AG20443 (cell line): ENCODE results near the gene LDLRAD4.

Source experiments
- DNase-seq: peaks from one replicate; pipeline ENCODE4 v3.0.0; 2012; ENCODE audit warnings: low spot score, mixed read lengths

LDLRAD4 gene

DNA sequence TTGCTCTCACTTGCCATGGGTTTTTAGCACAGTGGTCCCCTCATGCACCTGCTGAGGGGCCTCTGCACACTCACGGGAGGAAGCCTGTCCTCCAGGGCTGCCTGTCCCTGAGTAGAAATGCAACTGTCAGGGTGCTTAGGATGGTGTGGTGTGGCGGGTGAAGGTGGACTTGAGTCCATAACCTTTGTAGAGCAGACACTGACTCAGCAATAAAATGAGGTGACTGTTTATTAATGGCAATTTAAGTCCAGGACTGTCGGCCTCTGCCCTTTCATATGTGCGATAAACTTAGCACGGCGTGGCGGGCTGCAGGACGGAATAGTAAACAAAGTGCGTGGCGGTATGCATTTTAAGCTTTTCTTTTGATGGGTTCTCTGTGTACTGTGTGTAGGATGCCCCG, 188.2 kb downstream of the LDLRAD4 start:
- DNase-seq = no peak

GRCh38 chr18:13407484-13407883, 188.9 kb downstream of the LDLRAD4 start:
- DNase-seq = no peak

- no peak for DNase-seq
Measured at GRCh38 chr18:13409026-13409425, 190.5 kb downstream of the LDLRAD4 start.

DNA sequence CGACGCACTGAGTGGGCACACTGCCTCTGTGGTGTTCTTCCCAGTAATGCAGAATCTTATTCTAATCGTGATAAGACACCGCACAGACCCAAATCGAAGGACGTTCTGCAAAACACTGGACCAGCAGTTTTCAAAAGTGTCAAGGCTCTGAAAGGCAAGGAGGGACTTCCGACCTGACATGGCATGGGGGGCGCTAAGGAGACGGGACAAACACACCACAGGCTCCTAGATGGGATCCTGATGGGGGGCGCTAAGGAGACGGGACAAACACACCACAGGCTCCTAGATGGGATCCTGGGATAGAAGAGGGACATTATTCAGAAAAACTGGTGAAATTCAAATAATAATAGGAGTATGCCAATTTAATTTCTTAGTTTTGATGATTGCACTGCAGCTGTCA, 191.4 kb downstream of the LDLRAD4 start:
- no peak for DNase-seq

DNA sequence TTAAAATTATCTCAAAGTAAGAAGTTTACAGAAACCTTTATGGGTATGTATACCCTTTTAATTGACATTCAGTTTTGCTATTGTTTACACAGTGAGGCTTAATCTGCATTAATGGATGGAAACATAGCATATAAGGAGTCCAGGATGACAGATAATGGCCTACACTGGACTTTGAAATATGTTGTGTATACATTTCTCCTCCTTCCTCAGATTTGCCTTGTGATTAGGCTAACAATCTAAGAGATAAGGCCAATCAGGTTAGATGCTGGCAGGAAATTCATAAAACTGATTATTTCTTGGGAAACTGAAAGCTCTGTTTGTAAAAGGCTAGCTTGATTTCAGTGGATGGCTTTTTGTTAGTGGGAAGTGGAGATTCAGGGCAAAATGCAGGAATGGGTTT, 191.9 kb downstream of the LDLRAD4 start:
- DNase-seq = no peak

GRCh38 chr18:13412017-13412416, 193.5 kb downstream of the LDLRAD4 start:
- DNase-seq = no peak

DNA sequence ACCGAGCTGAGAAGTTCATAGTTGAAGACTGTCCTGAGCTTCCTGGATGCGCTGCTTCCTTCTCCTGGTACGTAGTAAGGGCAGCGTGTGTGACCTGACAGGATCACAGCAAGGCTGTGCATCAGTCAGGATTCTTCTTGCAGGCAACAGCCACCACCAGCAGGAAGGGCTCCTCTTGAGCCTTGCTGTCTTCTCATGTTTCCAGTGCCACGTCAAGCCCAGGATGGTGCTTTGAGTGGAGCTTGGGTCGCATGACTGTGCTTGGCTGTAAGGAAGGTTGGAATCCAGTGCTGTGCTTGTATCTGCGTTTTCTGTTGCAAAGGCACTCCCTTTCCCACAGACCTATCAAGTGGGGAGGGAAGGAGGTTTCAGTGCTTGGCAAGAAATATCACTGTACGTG, 194.3 kb downstream of the LDLRAD4 start:
- no peak for DNase-seq

GRCh38 chr18:13414102-13414501, 195.5 kb downstream of the LDLRAD4 start:
- no peak for DNase-seq

- no peak for DNase-seq
Measured at GRCh38 chr18:13414521-13414920, 196.0 kb downstream of the LDLRAD4 start.

GRCh38 chr18:13415736-13416135, 197.2 kb downstream of the LDLRAD4 start:
- DNase-seq = no peak

DNA sequence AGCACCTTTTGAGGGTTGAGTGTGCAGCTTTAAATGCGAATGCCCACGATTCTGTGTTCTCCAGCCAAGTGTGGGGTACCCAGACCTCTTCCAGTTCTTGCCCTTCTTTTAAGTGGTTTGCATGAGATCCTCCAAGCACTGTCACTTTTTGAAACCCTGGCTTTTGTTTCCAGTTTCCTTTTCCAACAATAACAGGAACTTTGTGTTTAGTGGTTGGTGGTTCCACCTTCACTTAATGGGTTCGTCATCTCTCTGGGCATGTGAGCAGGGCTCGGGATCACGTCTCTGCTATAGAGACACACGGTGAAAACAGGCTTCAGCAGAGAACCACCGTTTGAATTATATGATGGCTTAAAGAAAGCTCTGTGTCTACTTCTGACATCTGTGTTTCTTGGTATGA, 197.6 kb downstream of the LDLRAD4 start:
- no peak for DNase-seq

GRCh38 chr18:13416848-13417247, 198.3 kb downstream of the LDLRAD4 start:
- no peak for DNase-seq

GRCh38 chr18:13418013-13418710, 199.6 kb downstream of the LDLRAD4 start:
- DNase-seq = no peak

DNA sequence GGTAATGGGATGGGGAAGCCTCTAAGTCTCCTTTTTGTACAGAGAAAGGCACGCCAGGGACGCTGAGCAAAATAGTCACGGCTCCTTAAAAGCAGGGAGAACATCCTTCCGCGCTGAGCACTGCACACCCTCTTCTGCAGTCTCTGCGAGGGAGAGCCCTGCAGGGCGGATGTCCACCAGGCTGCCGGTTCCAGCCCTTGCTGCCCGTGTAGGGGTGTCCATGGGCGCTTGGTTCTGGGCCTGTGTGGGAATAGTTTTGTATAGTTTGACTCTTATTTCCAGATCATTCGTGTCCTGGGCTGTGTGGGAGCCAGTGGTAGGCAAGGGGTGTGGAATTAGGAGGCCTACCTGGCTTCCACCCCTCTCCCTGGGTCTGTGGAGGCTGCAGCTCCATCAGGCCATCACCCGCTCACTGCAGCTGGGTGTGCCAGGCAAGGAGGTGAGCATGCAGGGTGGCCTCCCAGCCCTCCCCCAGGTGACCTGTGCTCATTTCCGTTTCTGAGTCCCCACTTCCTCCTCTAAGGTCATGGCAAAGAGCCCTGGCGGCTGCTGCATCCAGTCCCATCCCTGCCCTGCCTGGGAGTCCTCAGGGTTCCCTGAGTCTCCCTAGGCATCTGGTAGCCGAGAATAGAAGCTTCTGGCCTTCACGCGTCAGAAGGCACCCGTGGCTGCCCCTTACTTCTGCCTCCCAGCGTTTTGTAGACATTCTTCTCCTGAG, 202.6 kb downstream of the LDLRAD4 start:
- DNase-seq = no peak

DNA sequence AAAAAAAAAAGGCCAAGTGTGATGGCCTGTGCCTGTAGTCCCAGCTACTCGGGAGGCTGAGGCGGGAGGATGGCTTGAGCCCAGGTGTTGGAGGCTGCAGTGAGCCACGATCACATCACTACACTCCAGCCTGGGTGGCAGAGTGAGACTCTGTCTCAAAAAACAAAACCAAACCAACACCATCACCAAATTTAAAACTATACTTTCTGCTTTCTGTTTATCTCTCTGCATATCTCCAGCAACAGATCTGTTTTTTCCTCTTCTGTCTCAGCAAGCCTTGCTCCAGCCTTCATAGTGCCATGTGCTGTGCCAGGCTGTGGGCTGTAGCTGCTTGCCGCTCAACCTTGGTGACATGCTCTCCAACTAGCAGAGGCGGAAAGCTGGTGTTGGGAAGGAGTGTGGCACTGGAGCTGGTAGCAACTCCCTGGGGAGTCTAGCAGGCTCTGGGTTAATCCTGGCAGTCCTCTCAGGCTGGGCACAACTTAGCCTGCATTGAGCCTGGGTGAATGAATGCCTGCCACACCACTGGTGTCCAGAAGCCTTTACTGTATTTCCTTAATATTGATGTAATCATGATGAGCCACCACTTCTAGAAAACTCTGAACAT, 204.1 kb downstream of the LDLRAD4 start:
- no peak for DNase-seq

DNA sequence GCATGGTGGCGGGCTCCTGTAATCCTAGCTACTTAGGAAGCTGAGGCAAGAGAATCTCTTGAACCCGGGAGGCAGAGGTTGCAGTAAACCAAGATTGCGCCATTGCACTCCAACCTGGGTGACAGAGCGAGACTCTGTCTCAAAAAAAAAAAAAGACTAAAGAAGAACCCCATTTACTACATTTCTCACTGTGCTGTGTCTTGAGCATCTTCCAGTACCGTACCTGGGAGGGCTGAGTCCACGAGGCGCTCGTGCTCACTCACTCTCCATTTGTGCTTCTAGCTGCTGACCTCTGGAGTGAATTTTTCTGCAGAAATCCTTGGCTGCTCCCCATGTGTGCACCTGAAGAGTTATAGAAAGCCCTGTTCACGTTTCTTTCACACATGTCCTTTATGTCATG, 204.8 kb downstream of the LDLRAD4 start:
- no peak for DNase-seq

- DNase-seq = no peak
Measured at GRCh38 chr18:13424363-13424762, 205.8 kb downstream of the LDLRAD4 start.

- no peak for DNase-seq
Measured at GRCh38 chr18:13425357-13426091, 207.0 kb downstream of the LDLRAD4 start.

GRCh38 chr18:13427354-13427753, 208.8 kb downstream of the LDLRAD4 start:
- no peak for DNase-seq

DNA sequence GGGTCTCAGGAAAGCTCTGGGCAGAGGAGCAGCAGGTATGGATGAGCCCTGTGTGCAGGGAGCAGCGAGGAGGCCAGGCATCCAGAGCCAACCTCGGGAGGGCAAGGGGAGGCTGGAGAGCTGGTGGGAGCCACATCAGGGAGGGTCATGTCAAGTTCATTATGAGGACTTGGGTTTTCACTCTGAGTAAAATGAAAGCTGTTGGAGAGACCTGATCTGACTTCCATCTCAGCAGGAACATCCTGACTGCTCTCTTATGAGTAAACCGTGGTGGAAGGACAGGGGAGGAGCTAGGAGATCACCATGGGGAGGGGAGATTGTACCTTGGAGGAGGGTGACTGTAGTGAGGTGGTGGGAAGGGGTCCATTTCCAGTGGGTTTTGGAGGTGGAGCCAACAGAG, 209.8 kb downstream of the LDLRAD4 start:
- DNase-seq = no peak

- no peak for DNase-seq
Measured at GRCh38 chr18:13429016-13429415, 210.5 kb downstream of the LDLRAD4 start.

GRCh38 chr18:13429884-13430510, 211.4 kb downstream of the LDLRAD4 start:
- DNase-seq = no peak
